ENCODE results near the gene TOP3B. TPM values are rescaled to one million over a fixed set of nuclear protein-coding genes. Genes with fewer than 3 reads are reported as not detected.

TOP3B gene
- polyA plus RNA-seq, 1 donor from 2014 or later, result 33.7 TPM

DNA sequence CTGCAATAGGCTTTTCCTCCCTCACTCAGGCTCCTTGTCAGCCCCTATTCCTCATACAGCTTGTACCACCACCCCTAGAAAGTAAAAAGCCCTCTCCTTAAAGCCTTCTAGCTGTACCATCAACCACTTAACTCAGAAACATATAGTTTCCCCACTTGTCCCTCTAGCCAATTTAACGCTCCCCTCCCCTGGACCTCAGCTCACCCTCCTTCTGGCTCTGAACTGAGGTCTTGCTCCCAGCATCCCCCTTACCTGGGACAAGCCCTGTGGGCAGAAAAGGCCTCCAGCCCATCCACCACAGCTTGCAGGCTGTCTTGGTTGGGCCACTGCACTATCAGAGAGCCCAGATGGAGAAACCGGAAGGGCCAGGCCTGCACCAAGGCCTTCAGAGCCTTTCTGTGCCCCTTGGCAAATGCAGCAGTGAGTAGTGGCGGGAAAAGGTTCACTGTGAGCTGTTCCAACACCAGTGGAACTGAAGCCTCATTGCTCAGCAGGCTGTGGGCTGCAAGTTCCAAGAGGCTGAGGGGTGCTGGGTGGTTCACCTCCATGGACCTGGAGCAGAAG lies 12.4 kb upstream of the TOP3B start:
- Histone ChIP-seq H3K27me3 (ENCODE audit: insufficient read depth, low read depth, low read length) (no peaks in the 10 kb centered on the region), H3K36me3 (ENCODE audit: insufficient read depth, low read length) (no peaks in the 10 kb centered on the region), H3F3A (ENCODE audit: insufficient read depth, low read length, poor library complexity, severe bottlenecking) (no peaks in the 10 kb centered on the region), H3K4me2 (ENCODE audit: low read length) (no peak overlapping the region), H4K20me1 (ENCODE audit: insufficient read depth) (no peaks in the 10 kb centered on the region), H3K9me2 (ENCODE audit: insufficient read depth, low read length) (no peaks in the 10 kb centered on the region), H3K9me3 (ENCODE audit: low read length) (no peaks in the 10 kb centered on the region), H2AFZ (ENCODE audit: low read depth, low read length) (no peak overlapping the region), H3K79me2 (replicated peaks; ENCODE audit: insufficient read depth, low read length) (no peaks in the 10 kb centered on the region), H3K9ac (ENCODE audit: low read length) (no peak overlapping the region), H3K4me3 (ENCODE audit: low read length) (no peak overlapping the region), H3K27ac (ENCODE audit: low read length) (no peak overlapping the region)
- TF ChIP-seq TAF1 (IDR thresholded peaks at IDR 0.05; ENCODE audit: low read depth) (no peak), RAD21 (conservative IDR thresholded peaks at IDR 0.05) (no peak), POLR2AphosphoS5 (IDR thresholded peaks at IDR 0.05) (no peak)

DNA sequence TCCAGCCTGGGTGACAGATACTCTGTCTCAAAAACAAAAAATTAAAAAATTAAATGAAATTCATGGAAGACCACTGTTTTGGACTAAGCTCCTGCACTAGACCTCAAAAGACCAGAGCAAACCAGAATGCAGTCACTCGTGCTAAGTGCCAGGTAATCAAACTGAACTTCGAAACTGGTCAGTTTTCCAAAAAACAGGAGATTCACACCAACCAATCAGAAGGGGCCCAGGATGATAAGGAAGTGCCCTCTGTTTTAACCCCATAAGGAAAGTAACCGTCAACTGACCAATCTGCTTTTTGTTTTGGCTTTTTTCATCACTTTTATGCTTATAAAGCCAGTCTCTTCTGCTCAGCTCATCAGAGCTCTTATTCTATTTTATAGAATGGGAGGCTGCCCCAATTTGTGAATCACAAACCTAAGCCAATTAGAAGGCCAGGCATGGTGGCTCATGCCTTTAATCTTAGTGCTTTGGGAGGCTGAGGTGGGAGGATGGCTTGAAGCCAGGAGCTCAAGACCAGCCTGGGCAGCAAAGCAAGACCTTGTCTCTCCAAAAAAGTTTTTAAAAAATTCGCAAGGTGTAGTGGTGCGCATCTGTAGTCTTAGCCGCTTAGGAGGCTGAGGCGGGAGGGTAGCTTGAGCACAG lies 10.1 kb upstream of the TOP3B start:
- Histone ChIP-seq H3K9me3 (ENCODE audit: low read length) (no peaks in the 10 kb centered on the region), H3K9me2 (ENCODE audit: insufficient read depth, low read length) (no peaks in the 10 kb centered on the region), H3K27me3 (ENCODE audit: insufficient read depth, low read depth, low read length) (no peaks in the 10 kb centered on the region), H3K4me2 (ENCODE audit: low read length) (no peak overlapping the region), H3K36me3 (ENCODE audit: insufficient read depth, low read length) (no peaks in the 10 kb centered on the region), H3K4me3 (ENCODE audit: low read length) (no peak overlapping the region), H2AFZ (ENCODE audit: low read depth, low read length) (no peak overlapping the region), H4K20me1 (ENCODE audit: insufficient read depth) (no peaks in the 10 kb centered on the region), H3F3A (ENCODE audit: insufficient read depth, low read length, poor library complexity, severe bottlenecking) (no peaks in the 10 kb centered on the region), H3K79me2 (replicated peaks; ENCODE audit: insufficient read depth, low read length) (no peaks in the 10 kb centered on the region), H3K27ac (ENCODE audit: low read length) (no peak overlapping the region), H3K9ac (ENCODE audit: low read length) (no peak overlapping the region)
- TF ChIP-seq SMC3 (conservative IDR thresholded peaks at IDR 0.05; ENCODE audit: poor library complexity) (no peak), RAD21 (conservative IDR thresholded peaks at IDR 0.05) (no peak), REST (IDR thresholded peaks at IDR 0.05; ENCODE audit: borderline replicate concordance) (no peak), EP300 (conservative IDR thresholded peaks at IDR 0.05; ENCODE audit: poor library complexity, severe bottlenecking) (no peak), MXI1 (conservative IDR thresholded peaks at IDR 0.05; ENCODE audit: poor library complexity, severe bottlenecking) (no peak), EZH2 (IDR thresholded peaks at IDR 0.05; ENCODE audit: borderline replicate concordance, insufficient read depth, low read length, poor library complexity, severe bottlenecking) (no peak), POLR2AphosphoS5 (IDR thresholded peaks at IDR 0.05) (no peak), CTCF (IDR thresholded peaks at IDR 0.05; ENCODE audit: poor library complexity, severe bottlenecking) (no peak), TAF1 (IDR thresholded peaks at IDR 0.05; ENCODE audit: low read depth) (no peak)

Measured in neural cell (in vitro differentiated cells).